HFFc6 (cell line): ENCODE results near the gene ZNF385C. TPM values are rescaled to one million over a fixed set of nuclear protein-coding genes. Genes with fewer than 3 reads are reported as not detected.

Experiments
- DNase-seq: peaks from one replicate; pipeline ENCODE4 v3.0.0-alpha.2; 2018
- H3K27ac Mint-ChIP-seq: 2 replicates; pipeline ENCODE4 v1.8.0; 2020; ENCODE audit warnings: mild to moderate bottlenecking, mixed read lengths
- H3K27me3 Mint-ChIP-seq: 2 replicates; pipeline ENCODE4 v1.8.0; 2021; ENCODE audit warnings: mild to moderate bottlenecking, moderate library complexity, mixed read lengths; ENCODE audit not compliant: insufficient read depth
- H3K36me3 Mint-ChIP-seq: 2 replicates; pipeline ENCODE4 v1.8.0; 2021; ENCODE audit warnings: low read depth, mixed read lengths
- H3K4me1 Mint-ChIP-seq: 2 replicates; pipeline ENCODE4 v1.8.0; 2020; ENCODE audit warnings: low read depth, mixed read lengths
- H3K4me3 Mint-ChIP-seq: 2 replicates; pipeline ENCODE4 v1.8.0; 2020; ENCODE audit warnings: mild to moderate bottlenecking, moderate library complexity, mixed read lengths
- H3K9me3 Mint-ChIP-seq: 2 replicates; pipeline ENCODE4 v1.8.0; 2020; ENCODE audit warnings: mild to moderate bottlenecking, mixed read lengths
- total RNA-seq, 6 experiments: library from RNA; stranded (reverse); fragmentation: NEBNext Ultra II Directional; extraction: Animal tissue kit (Norgen Biotek cat#: 25700); gene quantifications; 2 replicates in 1 of 6; 3 replicates in 5 of 6; pipeline ENCODE4 v1.2.3, GENCODE V29; 2021
- TF ChIP-seq, protein P1 (sequence below): fragments of 200-600 bp; sonication (generic); IDR thresholded peaks from 2 replicates; pipeline ENCODE4 v1.5.0; 2021; ENCODE audit warnings: antibody characterized with exemption, mild to moderate bottlenecking

ZNF385C gene
- total RNA-seq, 6 experiments from 2014 or later = not detected

DNA sequence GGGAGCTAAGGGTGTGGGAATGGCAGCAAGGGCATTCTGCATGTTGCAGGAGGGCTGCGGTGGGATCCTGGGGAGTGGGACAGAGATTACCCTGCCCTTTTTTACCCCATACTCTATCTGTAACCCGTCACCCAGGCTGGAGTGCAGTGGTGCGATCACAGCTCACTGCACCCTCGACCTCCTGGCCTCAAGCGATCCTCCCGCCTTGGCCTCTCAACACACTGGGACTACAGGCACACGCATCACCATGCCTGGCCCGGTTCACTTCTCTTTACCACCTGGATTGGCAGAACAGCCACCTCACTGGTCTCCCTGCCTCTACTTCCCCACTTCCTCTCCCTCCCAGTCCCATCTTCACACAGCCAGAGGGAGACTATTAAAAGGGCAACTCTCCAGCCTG lies 9.5 kb downstream of the ZNF385C start:
- H3K4me3 Mint-ChIP-seq = no peak overlapping the region
- DNase-seq = no peak
- no peaks in the 10 kb centered on the region for H3K9me3 Mint-ChIP-seq
- no peaks in the 10 kb centered on the region for H3K4me1 Mint-ChIP-seq
- H3K36me3 Mint-ChIP-seq = no peaks in the 10 kb centered on the region
- TF ChIP-seq, protein P1, sequence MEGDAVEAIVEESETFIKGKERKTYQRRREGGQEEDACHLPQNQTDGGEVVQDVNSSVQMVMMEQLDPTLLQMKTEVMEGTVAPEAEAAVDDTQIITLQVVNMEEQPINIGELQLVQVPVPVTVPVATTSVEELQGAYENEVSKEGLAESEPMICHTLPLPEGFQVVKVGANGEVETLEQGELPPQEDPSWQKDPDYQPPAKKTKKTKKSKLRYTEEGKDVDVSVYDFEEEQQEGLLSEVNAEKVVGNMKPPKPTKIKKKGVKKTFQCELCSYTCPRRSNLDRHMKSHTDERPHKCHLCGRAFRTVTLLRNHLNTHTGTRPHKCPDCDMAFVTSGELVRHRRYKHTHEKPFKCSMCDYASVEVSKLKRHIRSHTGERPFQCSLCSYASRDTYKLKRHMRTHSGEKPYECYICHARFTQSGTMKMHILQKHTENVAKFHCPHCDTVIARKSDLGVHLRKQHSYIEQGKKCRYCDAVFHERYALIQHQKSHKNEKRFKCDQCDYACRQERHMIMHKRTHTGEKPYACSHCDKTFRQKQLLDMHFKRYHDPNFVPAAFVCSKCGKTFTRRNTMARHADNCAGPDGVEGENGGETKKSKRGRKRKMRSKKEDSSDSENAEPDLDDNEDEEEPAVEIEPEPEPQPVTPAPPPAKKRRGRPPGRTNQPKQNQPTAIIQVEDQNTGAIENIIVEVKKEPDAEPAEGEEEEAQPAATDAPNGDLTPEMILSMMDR = no peak
- peaks cover 16% of the 10 kb centered on the region for H3K27me3 Mint-ChIP-seq
- H3K27ac Mint-ChIP-seq = no peak overlapping the region

DNA sequence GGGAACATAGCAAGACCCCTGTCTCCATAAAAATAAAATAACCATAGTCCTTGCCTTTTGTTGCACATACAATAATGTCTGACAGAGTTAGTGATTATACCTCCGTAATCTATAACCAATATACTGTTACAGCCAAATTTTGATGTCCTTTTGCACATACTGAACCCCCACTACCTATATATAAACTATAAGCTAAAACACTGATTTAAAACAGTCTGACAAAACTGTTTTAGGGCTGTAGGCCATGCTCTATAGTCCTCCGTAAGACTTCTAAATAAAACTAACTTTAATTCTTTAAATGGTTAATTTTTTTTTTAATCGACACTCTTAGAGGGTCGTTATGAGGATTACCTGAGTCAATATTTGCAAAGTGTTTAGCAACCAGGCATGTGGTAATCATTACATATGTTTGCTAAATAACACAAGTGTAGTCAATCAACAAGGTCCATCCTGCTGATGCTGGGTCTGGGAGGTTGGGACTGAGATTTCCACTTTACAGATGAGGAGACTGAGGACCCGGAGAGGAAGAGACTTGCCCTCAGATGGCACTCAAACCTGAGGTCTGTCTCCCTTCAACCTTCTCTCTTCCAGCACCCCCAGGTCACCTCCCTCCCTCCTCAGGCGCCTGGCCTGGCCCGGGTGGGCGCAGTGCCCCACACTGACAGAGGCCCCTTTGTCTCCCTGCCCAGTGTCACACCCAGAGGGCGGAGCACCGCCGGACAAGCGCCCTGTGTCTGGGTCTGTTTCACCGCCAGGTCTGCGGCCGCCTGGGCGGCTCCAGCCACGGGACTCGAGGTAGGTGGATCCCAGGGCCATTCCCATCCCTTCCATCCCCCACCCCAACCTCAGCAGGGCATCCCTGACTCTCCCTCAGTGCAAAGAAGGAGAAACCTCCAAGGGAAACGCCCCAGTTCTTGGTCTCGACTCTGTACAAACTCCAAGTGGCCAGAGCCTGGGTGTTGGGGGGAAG lies 10.3 kb downstream of the ZNF385C start:
- DNase-seq = no peak
- no peaks in the 10 kb centered on the region for H3K36me3 Mint-ChIP-seq
- no peaks in the 10 kb centered on the region for H3K4me1 Mint-ChIP-seq
- TF ChIP-seq, protein P1 = no peak
- no peak overlapping the region for H3K27ac Mint-ChIP-seq
- no peak overlapping the region for H3K4me3 Mint-ChIP-seq
- peaks cover 19% of the 10 kb centered on the region for H3K27me3 Mint-ChIP-seq
- no peaks in the 10 kb centered on the region for H3K9me3 Mint-ChIP-seq

DNA sequence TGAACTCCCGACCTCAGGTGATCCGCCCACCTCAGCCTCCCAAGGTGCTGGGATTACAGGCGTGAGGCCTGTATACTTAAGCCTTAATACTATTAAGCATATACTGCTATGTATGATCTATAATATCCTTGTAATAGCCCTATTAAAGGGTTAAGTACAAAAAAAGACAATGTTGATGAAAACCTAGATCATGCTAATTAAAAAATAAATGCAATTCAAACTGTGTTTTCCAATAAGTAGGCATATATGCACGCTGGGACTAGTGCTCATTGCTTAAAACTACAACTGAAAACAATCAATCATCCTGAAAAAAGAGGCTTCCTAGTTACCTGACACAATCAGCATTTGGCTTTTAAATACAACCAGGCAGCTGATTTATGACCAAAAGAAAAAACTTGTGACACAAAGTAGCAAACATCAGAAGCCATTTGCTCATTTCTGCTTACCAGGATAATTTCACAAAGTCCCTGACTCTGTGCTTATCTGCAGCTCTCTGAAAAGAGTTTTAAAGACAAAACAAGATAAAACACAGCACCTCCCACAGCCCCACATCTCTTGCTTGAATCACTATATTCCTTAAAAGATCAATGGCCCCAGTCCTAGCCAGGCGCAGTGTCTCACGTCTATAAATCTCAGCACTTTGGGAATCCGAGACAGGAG lies 11.1 kb downstream of the ZNF385C start:
- Mint-ChIP-seq H3K4me3 (no peak overlapping the region), H3K9me3 (no peaks in the 10 kb centered on the region), H3K4me1 (peaks cover 4% of the 10 kb centered on the region; the same call in 1 of the 2 replicates), H3K36me3 (no peaks in the 10 kb centered on the region), H3K27me3 (peaks cover 18% of the 10 kb centered on the region), H3K27ac (no peak overlapping the region)
- DNase-seq = no peak
- TF ChIP-seq, protein P1 = no peak

DNA sequence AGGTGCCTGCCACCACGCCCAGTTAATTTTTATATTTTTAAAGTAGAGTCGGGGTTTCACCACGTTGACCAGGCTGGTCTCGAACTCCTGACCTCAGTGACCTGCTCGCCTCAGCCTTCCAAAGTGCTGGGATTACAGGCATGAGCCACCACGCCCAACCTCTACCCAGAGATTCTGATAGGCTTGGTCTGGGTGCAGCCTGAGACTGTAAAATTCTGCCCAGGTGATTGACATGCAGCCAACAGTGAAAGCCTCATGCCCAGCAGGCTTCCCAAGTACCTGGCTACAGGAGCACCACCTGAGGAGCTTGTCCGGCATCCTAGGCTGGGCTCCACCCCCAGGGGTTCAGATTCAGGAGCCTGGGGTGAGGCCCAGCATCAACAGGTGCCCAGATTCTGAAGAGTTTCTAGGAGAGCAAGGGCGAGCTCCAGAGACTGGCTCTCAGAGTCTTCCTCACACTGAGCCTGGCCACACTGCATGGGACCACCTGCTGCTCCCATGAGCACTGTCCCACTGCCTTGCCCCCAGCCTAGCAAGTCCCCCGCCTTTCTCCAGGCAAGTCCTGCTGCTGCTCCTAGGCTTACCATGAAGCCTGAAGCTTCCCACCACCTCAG lies 16.6 kb downstream of the ZNF385C start:
- no peak for DNase-seq
- no peaks in the 10 kb centered on the region for H3K36me3 Mint-ChIP-seq
- no peaks in the 10 kb centered on the region for H3K9me3 Mint-ChIP-seq
- H3K27ac Mint-ChIP-seq = no peak overlapping the region
- TF ChIP-seq, protein P1 = no peak
- H3K27me3 Mint-ChIP-seq = peaks cover 25% of the 10 kb centered on the region
- peaks cover 12% of the 10 kb centered on the region for H3K4me1 Mint-ChIP-seq
- no peak overlapping the region for H3K4me3 Mint-ChIP-seq

DNA sequence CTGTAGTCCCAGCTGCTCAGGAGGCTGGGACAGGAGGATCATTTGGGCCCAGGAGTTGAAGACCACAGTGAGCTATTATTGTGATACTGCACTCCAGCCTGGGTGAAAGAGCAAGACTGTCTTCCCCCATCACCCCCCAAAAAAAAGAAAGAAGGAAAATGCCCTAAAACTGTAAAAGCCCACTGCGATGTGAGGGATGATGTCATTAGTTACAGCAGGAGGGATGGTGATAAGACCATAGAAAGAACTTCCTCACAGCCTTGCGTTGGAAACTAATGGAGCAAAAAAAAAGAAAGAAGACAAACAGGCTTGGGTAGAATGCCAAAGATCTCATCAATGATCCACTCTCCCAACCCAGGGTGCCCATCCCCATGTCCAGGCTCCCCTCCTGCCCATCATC lies 18.7 kb downstream of the ZNF385C start:
- H3K4me1 Mint-ChIP-seq = peaks cover 12% of the 10 kb centered on the region
- H3K9me3 Mint-ChIP-seq = no peaks in the 10 kb centered on the region
- no peaks in the 10 kb centered on the region for H3K36me3 Mint-ChIP-seq
- DNase-seq = no peak
- no peak overlapping the region for H3K4me3 Mint-ChIP-seq
- peaks cover 27% of the 10 kb centered on the region for H3K27me3 Mint-ChIP-seq
- no peak overlapping the region for H3K27ac Mint-ChIP-seq
- TF ChIP-seq, protein P1 = no peak
